Nephron (organoid): ENCODE results near the gene MICALL1.

Experiments
- H3K27ac Mint-ChIP-seq, 3 experiments: 2 replicates each; pipeline ENCODE4 v1.8.0; 2020; ENCODE audit warnings: mixed read lengths in 3 of 3, mild to moderate bottlenecking in 2 of 3, moderate library complexity in 1 of 3
- H3K27me3 Mint-ChIP-seq: 2 replicates; pipeline ENCODE4 v1.8.0; 2021; ENCODE audit warnings: low read depth, mild to moderate bottlenecking, moderate library complexity, mixed read lengths
- H3K36me3 Mint-ChIP-seq: 2 replicates; pipeline ENCODE4 v1.8.0; 2020; ENCODE audit warnings: low read depth, mixed read lengths
- H3K4me1 Mint-ChIP-seq: 2 replicates; pipeline ENCODE4 v1.8.0; 2020; ENCODE audit warnings: mixed read lengths
- H3K4me3 Mint-ChIP-seq, 3 experiments: 2 replicates each; pipeline ENCODE4 v1.8.0; 2020; ENCODE audit warnings: mild to moderate bottlenecking in 3 of 3, mixed read lengths in 3 of 3, moderate library complexity in 2 of 3
- H3K9me3 Mint-ChIP-seq: 2 replicates; pipeline ENCODE4 v1.8.0; 2020; ENCODE audit warnings: mixed read lengths
- CTCF ChIP-seq, 3 experiments: fragments of 200-600 bp; sonication (generic); IDR thresholded peaks; one replicate each; pipeline ENCODE4 v1.5.0; 2021; ENCODE audit warnings: antibody characterized with exemption in 3 of 3; ENCODE audit not compliant: unreplicated experiment in 3 of 3

MICALL1 gene

GRCh38 chr22:37991731-37992442 is 85.8 kb downstream of the MICALL1 start:
- no peak for TF ChIP-seq CTCF (IDR thresholded peaks at IDR 0.05; ENCODE audit: unreplicated experiment in 3 of 3)
- no peaks in the 10 kb centered on the region for H3K9me3 Mint-ChIP-seq
- H3K36me3 Mint-ChIP-seq: no peaks in the 10 kb centered on the region
- H3K4me1 Mint-ChIP-seq: peaks cover 2% of the 10 kb centered on the region
- no peaks in the 10 kb centered on the region for H3K27me3 Mint-ChIP-seq
- H3K4me3 Mint-ChIP-seq: no peak overlapping the region
- no peak overlapping the region for H3K27ac Mint-ChIP-seq
